Spinal cord (tissue), 10 donors: Measurements from ENCODE around the gene PDE7B. TPM values are rescaled to one million over a fixed set of nuclear protein-coding genes. Genes with fewer than 3 reads are reported as not detected.

ENCODE experiments used
- DNase-seq, 6 donors: peaks; one replicate each; pipeline versions ENCODE4 v3.0.0 to v3.0.0-alpha.2; 2013 to 2015; ENCODE audit warnings: low spot score in 6 of 6, low read depth in 4 of 6
- H3K27ac ChIP-seq: one replicate; pipeline ENCODE4 v1.5.1; 2013; ENCODE audit warnings: low read depth, low read length, control low read depth
- H3K27me3 ChIP-seq: one replicate; pipeline ENCODE4 v1.6.1; 2013; ENCODE audit warnings: low read length; ENCODE audit not compliant: control insufficient read depth, insufficient read depth
- H3K36me3 ChIP-seq: one replicate; pipeline ENCODE4 v1.6.1; 2013; ENCODE audit warnings: low read length; ENCODE audit not compliant: control insufficient read depth, insufficient read depth
- H3K4me1 ChIP-seq: one replicate; pipeline ENCODE4 v1.6.1; 2013; ENCODE audit warnings: low read length; ENCODE audit not compliant: control insufficient read depth, insufficient read depth
- H3K4me3 ChIP-seq: one replicate; pipeline ENCODE4 v1.5.1; 2013; ENCODE audit warnings: low read depth, low read length, control low read depth
- H3K9me3 ChIP-seq: one replicate; pipeline ENCODE4 v1.6.1; 2013; ENCODE audit warnings: low read length; ENCODE audit not compliant: control insufficient read depth, insufficient read depth
- WGBS: methylation state at CpG from one replicate; pipeline ENCODE4 v1.1.5; 2013; ENCODE audit warnings: missing lambda C conversion rate; ENCODE audit not compliant: insufficient coverage; 5-methylcytosine and 5-hydroxymethylcytosine counted together
- polyA plus RNA-seq, 2 donors: library from polyadenylated mRNA; unstranded; fragments of 120-200 nt; gene quantifications; one replicate each; pipeline ENCODE4 v1.2.1, GENCODE V29; 2013; ENCODE audit not compliant: insufficient read length in 2 of 2
- total RNA-seq, 2 donors: library from RNA; depleted of rRNA in 1 of 2; stranded (reverse); fragments of 120-200 nt in 1 of 2; fragments of >200 nt in 1 of 2; gene quantifications; one replicate each; pipeline versions ENCODE4 v1.2.3 to v1.2.4, GENCODE V29; 2013 to 2014
- donor health status: healthy.

The PDE7B gene
- total and polyA plus RNA-seq, 4 donors = 7.8 to 19.7 (median 12.4) TPM

- no peak for DNase-seq
Observed at GRCh38 chr6:136063096-136063495, 211.6 kb downstream of the PDE7B start.

GRCh38 chr6:136066005-136066404, 214.5 kb downstream of the PDE7B start:
- no peaks in the 10 kb centered on the region for H3K27me3 ChIP-seq
- no peak for DNase-seq
- H3K9me3 ChIP-seq = no peaks in the 10 kb centered on the region
- H3K4me1 ChIP-seq = no peaks in the 10 kb centered on the region
- H3K36me3 ChIP-seq = no peaks in the 10 kb centered on the region
- H3K27ac ChIP-seq = no peak overlapping the region
- H3K4me3 ChIP-seq = no peak overlapping the region
- WGBS = no CpG with 5 or more reads among the region's 3 CpGs

More at GRCh38 chr6:136063096-136063495, 211.6 kb downstream of the PDE7B start:
- WGBS = 95% methylated on average over 2 of the region's 3 CpGs
- no peaks in the 10 kb centered on the region for H3K9me3 ChIP-seq
- H3K36me3 ChIP-seq = no peaks in the 10 kb centered on the region
- H3K27me3 ChIP-seq = no peaks in the 10 kb centered on the region
- H3K4me3 ChIP-seq = no peak overlapping the region
- no peak overlapping the region for H3K27ac ChIP-seq
- H3K4me1 ChIP-seq = peaks cover 3% of the 10 kb centered on the region

- H3K9me3 ChIP-seq = no peaks in the 10 kb centered on the region
- peak in 1 of 6 donors; percentile 8 for DNase-seq
- no peak overlapping the region for H3K4me3 ChIP-seq
- no peak overlapping the region for H3K27ac ChIP-seq
- no peaks in the 10 kb centered on the region for H3K36me3 ChIP-seq
- no peaks in the 10 kb centered on the region for H3K27me3 ChIP-seq
- H3K4me1 ChIP-seq = no peaks in the 10 kb centered on the region
- 98% methylated on average over 6 of the region's 10 CpGs for WGBS
Observed at GRCh38 chr6:136067731-136068341, 216.3 kb downstream of the PDE7B start.

- DNase-seq = no peak
- H3K36me3 ChIP-seq = no peaks in the 10 kb centered on the region
- H3K27me3 ChIP-seq = no peaks in the 10 kb centered on the region
Observed at GRCh38 chr6:136069119-136069518, 217.6 kb downstream of the PDE7B start.

GRCh38 chr6:136070815-136071214, 219.3 kb downstream of the PDE7B start:
- DNase-seq = no peak
- WGBS = 88% methylated on average over 4 of the region's 5 CpGs
- Histone ChIP-seq H3K36me3 (no peaks in the 10 kb centered on the region), H3K4me3 (no peak overlapping the region), H3K27me3 (no peaks in the 10 kb centered on the region), H3K27ac (no peak overlapping the region), H3K9me3 (no peaks in the 10 kb centered on the region), H3K4me1 (no peaks in the 10 kb centered on the region)

More at GRCh38 chr6:136069119-136069518, 217.6 kb downstream of the PDE7B start:
- no peaks in the 10 kb centered on the region for H3K9me3 ChIP-seq
- no CpG with 5 or more reads among the region's 2 CpGs for WGBS
- no peak overlapping the region for H3K4me3 ChIP-seq
- no peaks in the 10 kb centered on the region for H3K4me1 ChIP-seq
- H3K27ac ChIP-seq = no peak overlapping the region

GRCh38 chr6:136072691-136073090, 221.2 kb downstream of the PDE7B start:
- Histone ChIP-seq H3K27ac (no peak overlapping the region), H3K4me1 (no peaks in the 10 kb centered on the region), H3K4me3 (no peak overlapping the region), H3K27me3 (no peaks in the 10 kb centered on the region), H3K9me3 (no peaks in the 10 kb centered on the region), H3K36me3 (no peaks in the 10 kb centered on the region)
- no peak for DNase-seq
- whole genome bisulfite sequencing = 96% methylated on average over 5 of the region's 7 CpGs

GRCh38 chr6:136073216-136073615, 221.7 kb downstream of the PDE7B start:
- Histone ChIP-seq H3K9me3 (no peaks in the 10 kb centered on the region), H3K4me3 (no peak overlapping the region), H3K27me3 (no peaks in the 10 kb centered on the region), H3K4me1 (no peaks in the 10 kb centered on the region), H3K36me3 (no peaks in the 10 kb centered on the region), H3K27ac (no peak overlapping the region)
- DNase-seq = no peak
- no CpG with 5 or more reads among the region's 5 CpGs for WGBS

GRCh38 chr6:136076496-136076895, 225.0 kb downstream of the PDE7B start:
- no peak for DNase-seq
- Histone ChIP-seq H3K27ac (no peak overlapping the region), H3K9me3 (no peaks in the 10 kb centered on the region), H3K4me3 (no peak overlapping the region), H3K36me3 (no peaks in the 10 kb centered on the region), H3K4me1 (no peaks in the 10 kb centered on the region), H3K27me3 (no peaks in the 10 kb centered on the region)
- WGBS = 100% methylated on average over 1 of the region's 3 CpGs

- peak in 1 of 6 donors; percentile 10 for DNase-seq
- WGBS = 80% methylated on average over 2 of the region's 5 CpGs
- H3K27ac ChIP-seq = no peak overlapping the region
Observed at GRCh38 chr6:136077834-136078576, 226.5 kb downstream of the PDE7B start.

More at GRCh38 chr6:136077834-136078576, 226.5 kb downstream of the PDE7B start:
- no peaks in the 10 kb centered on the region for H3K4me1 ChIP-seq
- H3K27me3 ChIP-seq = no peaks in the 10 kb centered on the region
- no peak overlapping the region for H3K4me3 ChIP-seq
- no peaks in the 10 kb centered on the region for H3K36me3 ChIP-seq
- H3K9me3 ChIP-seq = no peaks in the 10 kb centered on the region
